Loucy (cell line): Measurements from ENCODE around the gene MCHR2.
"Not testable (repeated sequence)": the region's sequence is repeated elsewhere in the genome, so short reads cannot be mapped to it uniquely, and the experiment has no call there.

Experiments used
- H2AFZ ChIP-seq: fragments of 200-600 bp; sonication (generic); 2 replicates; pipeline ENCODE4 v1.6.0; 2016; ENCODE audit warnings: antibody characterized with exemption, mild to moderate bottlenecking, low read length, moderate library complexity
- H3F3A ChIP-seq: fragments of 200-600 bp; 2 replicates; pipeline ENCODE4 v1.6.0; 2016; ENCODE audit warnings: antibody characterized with exemption, low read depth, mild to moderate bottlenecking
- H3K27me3 ChIP-seq: fragments of 200-600 bp; sonication (generic); 2 replicates; pipeline ENCODE4 v1.6.1; 2014; ENCODE audit warnings: low read length, mild to moderate bottlenecking; ENCODE audit not compliant: insufficient read depth, poor library complexity, severe bottlenecking
- H3K36me3 ChIP-seq: fragments of 200-600 bp; sonication (generic); 2 replicates; pipeline ENCODE4 v1.6.1; 2016; ENCODE audit warnings: low read length; ENCODE audit not compliant: insufficient read depth
- H3K4me1 ChIP-seq: fragments of 200-600 bp; sonication (generic); 2 replicates; pipeline ENCODE4 v1.5.1; 2014; ENCODE audit warnings: low read length, mild to moderate bottlenecking; ENCODE audit not compliant: insufficient read depth, poor library complexity, severe bottlenecking
- H3K4me2 ChIP-seq: fragments of 200-600 bp; sonication (generic); 2 replicates; pipeline ENCODE4 v1.6.0; 2014; ENCODE audit warnings: antibody characterized with exemption, low read length, low read depth, mild to moderate bottlenecking; ENCODE audit not compliant: poor library complexity, severe bottlenecking
- H3K4me3 ChIP-seq: fragments of 200-600 bp; sonication (generic); 2 replicates; pipeline ENCODE4 v1.5.1; 2014; ENCODE audit warnings: low read length, mild to moderate bottlenecking, mixed read lengths; ENCODE audit not compliant: poor library complexity, severe bottlenecking
- H3K79me2 ChIP-seq: fragments of 200-600 bp; sonication (generic); 2 replicates; pipeline ENCODE4 v1.6.1; 2014; ENCODE audit warnings: low read length; ENCODE audit not compliant: insufficient read depth
- H3K9ac ChIP-seq: fragments of 200-600 bp; sonication (generic); 2 replicates; pipeline ENCODE4 v1.6.0; 2014; ENCODE audit warnings: mild to moderate bottlenecking, low read depth, low read length, moderate library complexity; ENCODE audit not compliant: poor library complexity, severe bottlenecking
- H3K9me2 ChIP-seq: fragments of 200-600 bp; sonication (generic); replicated peaks from 2 replicates; pipeline ENCODE4 v1.6.1; 2016; ENCODE audit warnings: low read depth, low read length, mixed read lengths
- H3K9me3 ChIP-seq: fragments of 200-600 bp; sonication (generic); 2 replicates; pipeline ENCODE4 v1.6.1; 2014; ENCODE audit warnings: mild to moderate bottlenecking, antibody characterized with exemption, low read length, low read depth; ENCODE audit not compliant: insufficient read depth
- H4K20me1 ChIP-seq: fragments of 200-600 bp; sonication (generic); 2 replicates; pipeline ENCODE4 v1.6.0; 2014; ENCODE audit warnings: antibody characterized with exemption, low read length, mild to moderate bottlenecking; ENCODE audit not compliant: insufficient read depth, poor library complexity, severe bottlenecking
- EZH2phosphoT487 ChIP-seq: fragments of 200-600 bp; IDR thresholded peaks from 2 replicates; pipeline ENCODE4 v1.6.1; 2018; ENCODE audit warnings: antibody characterized with exemption, mild to moderate bottlenecking, moderate library complexity, borderline replicate concordance
- TF ChIP-seq, protein P1 (sequence below): fragments of 200-600 bp; sonication (generic); conservative IDR thresholded peaks from 2 replicates; pipeline ENCODE4 v1.5.1; 2014; ENCODE audit warnings: mild to moderate bottlenecking, antibody characterized with exemption, low read length

The MCHR2 gene, protein sequence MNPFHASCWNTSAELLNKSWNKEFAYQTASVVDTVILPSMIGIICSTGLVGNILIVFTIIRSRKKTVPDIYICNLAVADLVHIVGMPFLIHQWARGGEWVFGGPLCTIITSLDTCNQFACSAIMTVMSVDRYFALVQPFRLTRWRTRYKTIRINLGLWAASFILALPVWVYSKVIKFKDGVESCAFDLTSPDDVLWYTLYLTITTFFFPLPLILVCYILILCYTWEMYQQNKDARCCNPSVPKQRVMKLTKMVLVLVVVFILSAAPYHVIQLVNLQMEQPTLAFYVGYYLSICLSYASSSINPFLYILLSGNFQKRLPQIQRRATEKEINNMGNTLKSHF

DNA sequence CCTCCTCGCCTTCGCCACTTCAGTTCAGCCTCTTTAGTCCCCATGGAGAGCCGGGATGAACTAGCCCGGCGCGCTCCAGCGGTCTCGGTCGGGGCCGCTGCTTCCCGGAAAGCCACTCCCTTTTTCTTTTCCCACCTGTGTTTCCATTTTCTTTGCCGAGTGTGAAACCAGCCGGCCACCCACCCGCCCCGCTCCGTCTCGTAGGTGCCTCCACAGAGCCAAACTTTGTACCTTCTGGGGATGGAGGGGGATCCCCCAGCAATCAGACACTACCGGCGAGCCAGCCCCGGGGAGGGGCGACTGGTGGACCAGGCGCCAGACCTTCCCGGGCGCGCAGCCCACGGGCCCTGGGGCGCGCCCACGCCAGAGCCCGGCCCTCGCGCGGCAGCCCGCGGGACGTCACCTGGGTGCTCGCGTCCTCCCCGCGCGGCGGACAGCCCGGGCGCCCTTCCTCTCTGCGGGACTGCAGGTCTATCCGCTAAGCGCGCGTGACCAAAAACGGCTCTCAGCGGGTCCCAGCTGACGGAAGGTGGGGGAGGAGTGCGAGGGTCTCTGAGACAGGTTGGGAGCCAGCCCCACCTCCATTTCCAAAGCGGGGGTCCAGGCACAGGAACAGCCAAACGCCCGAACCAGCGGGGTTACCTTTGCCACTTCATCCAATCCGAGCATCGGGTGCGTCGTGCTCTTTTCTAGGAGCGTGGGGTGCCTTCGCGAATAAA is at the start of gene MCHR2:
Gene MCHR2, minus strand, starts transcription at position 691 of the 719 bp plus-strand sequence. CDS start 38,076 bp downstream, outside the sequence.
- no peaks in the 10 kb centered on the region for H3K4me1 ChIP-seq
- no peaks in the 10 kb centered on the region for H3K9me2 ChIP-seq
- H3K9me3 ChIP-seq, result no peaks in the 10 kb centered on the region
- no peaks in the 10 kb centered on the region for H3K27me3 ChIP-seq
- no peak within 1 kb of the TSS for H2AFZ ChIP-seq
- no peak within 1 kb of the TSS for H3K4me2 ChIP-seq
- TF ChIP-seq EZH2phosphoT487, result no peak
- TF ChIP-seq, protein P1, sequence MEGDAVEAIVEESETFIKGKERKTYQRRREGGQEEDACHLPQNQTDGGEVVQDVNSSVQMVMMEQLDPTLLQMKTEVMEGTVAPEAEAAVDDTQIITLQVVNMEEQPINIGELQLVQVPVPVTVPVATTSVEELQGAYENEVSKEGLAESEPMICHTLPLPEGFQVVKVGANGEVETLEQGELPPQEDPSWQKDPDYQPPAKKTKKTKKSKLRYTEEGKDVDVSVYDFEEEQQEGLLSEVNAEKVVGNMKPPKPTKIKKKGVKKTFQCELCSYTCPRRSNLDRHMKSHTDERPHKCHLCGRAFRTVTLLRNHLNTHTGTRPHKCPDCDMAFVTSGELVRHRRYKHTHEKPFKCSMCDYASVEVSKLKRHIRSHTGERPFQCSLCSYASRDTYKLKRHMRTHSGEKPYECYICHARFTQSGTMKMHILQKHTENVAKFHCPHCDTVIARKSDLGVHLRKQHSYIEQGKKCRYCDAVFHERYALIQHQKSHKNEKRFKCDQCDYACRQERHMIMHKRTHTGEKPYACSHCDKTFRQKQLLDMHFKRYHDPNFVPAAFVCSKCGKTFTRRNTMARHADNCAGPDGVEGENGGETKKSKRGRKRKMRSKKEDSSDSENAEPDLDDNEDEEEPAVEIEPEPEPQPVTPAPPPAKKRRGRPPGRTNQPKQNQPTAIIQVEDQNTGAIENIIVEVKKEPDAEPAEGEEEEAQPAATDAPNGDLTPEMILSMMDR, result no peak
- H3K4me3 ChIP-seq, result no peak within 1 kb of the TSS
- no peaks in the 10 kb centered on the region for H3F3A ChIP-seq
- H3K79me2 ChIP-seq, result no peaks in the 10 kb centered on the region
- no peaks in the 10 kb centered on the region for H4K20me1 ChIP-seq
- H3K36me3 ChIP-seq, result no peaks in the 10 kb centered on the region
- no peak within 1 kb of the TSS for H3K9ac ChIP-seq

DNA sequence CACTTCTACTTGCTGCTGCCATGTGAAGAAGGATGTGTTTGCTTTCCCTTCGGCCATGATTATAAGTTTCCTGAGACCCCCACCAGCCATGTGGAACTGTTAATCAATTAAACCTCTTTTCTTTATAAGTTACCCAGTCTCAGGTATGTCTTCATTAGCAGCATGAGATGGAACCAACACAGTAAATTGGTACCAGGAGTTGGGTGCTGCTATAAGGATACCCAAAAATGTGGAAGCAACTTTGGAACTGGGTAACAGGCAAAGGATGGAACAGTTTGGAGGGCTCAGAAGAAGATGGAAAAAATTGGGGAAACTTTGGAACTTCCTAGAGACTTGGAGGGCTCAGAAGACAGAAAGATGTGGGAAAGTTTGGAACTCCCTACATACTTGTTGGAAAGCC is 44.5 kb upstream of the MCHR2 start:
- H3K27me3 ChIP-seq, H3F3A ChIP-seq: not testable (repeated sequence)

DNA sequence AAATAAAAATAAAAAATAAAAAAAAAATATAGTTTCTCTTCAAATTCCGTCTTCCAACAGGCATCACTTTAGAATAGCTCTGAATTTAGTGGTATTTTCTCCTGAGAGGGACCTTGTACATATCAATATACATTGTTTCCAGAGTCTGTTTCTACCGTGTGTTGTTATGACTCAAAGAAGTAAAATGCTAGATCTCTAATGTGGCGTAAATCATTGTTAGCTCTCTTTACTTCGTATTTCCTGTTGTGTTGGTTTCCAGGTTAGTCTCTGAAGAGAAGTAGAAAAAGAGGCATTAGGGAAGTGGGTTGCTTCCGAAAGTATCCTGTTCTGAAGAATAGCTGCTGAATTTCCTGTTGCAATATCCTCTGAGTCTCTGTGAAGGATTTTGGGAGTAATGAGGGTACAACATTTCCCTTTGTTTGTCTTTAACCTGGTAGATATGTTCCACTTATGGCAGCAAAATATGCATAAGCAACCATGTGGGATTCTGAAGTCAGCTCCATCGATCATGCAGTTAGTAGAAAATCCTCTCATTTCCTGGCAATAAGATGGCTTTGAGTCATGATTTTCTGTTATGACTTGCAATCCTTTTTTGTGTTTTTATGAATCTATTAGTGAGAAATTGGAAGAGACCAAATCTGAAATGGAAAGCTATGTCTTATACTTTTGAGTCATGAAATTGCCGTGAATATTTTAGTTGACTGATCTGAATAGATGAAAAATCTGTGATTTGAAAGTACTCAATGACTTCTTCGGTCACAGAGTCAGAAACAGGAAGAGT is 42.0 kb upstream of the MCHR2 start:
- H3K4me3 ChIP-seq, result no peak overlapping the region
- H2AFZ ChIP-seq, result no peak overlapping the region
- H3K4me2 ChIP-seq, result no peak overlapping the region
- no peak overlapping the region for H3K9ac ChIP-seq
- 0 out of 2 replicates have a peak, but pooled peaks cover 3% of the 10 kb centered on the region for H3K9me3 ChIP-seq
- H3K9me2 ChIP-seq, result no peaks in the 10 kb centered on the region
- no peaks in the 10 kb centered on the region for H3K36me3 ChIP-seq
- TF ChIP-seq, protein P1, result no peak
- no peak for TF ChIP-seq EZH2phosphoT487
- H3K4me1 ChIP-seq, result peaks cover 5% of the 10 kb centered on the region
- no peaks in the 10 kb centered on the region for H3K27me3 ChIP-seq
- no peaks in the 10 kb centered on the region for H4K20me1 ChIP-seq
- no peaks in the 10 kb centered on the region for H3K79me2 ChIP-seq
- H3F3A ChIP-seq, result no peaks in the 10 kb centered on the region

More for the DNA sequence above, 44.5 kb upstream of the MCHR2 start:
- H3K9me2 ChIP-seq, H3K9me3 ChIP-seq, H3K79me2 ChIP-seq, H3K4me3 ChIP-seq, H3K9ac ChIP-seq, H3K4me2 ChIP-seq, H4K20me1 ChIP-seq, H2AFZ ChIP-seq, H3K4me1 ChIP-seq, H3K36me3 ChIP-seq: not testable (repeated sequence)
